NCI-H82 treated with DMSO at 0.1 percent for 48 hours (cell line): Measurements from ENCODE around the gene SLC9A9.

Experiments
- DNase-seq: peaks from one replicate; lab custom pipeline; 2025; ENCODE audit not compliant: unreplicated experiment; lab: John Stamatoyannopoulos, UW

The SLC9A9 gene

DNA sequence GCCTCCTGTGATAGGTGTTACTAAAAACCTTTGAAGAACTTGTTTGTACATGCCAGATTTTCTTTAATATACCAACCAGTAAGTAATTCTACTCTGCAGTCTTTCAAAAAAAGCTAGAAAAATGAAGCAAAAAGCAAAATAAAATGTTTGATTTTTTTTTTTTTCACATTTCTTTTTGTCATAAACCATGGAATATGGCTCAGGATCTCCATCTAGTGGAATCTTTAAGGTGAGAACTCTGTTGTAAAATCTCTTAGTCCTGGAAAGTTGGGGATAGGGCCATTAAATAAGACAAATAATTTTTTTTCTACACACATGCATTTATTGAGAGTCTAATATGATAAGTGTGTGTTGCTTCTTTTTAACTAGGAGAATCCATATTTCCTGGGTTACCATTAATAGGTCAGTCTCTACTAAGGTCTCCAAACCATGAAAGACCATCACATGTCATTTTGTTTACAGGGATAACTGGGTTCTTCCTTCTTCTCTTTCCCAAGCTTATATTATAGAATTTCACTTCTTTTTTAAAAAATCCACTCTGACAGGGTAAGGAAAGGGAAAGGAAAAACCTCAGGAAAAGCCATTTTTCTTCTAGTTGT lies 84.6 kb downstream of the SLC9A9 start:
- no peak for DNase-seq

DNA sequence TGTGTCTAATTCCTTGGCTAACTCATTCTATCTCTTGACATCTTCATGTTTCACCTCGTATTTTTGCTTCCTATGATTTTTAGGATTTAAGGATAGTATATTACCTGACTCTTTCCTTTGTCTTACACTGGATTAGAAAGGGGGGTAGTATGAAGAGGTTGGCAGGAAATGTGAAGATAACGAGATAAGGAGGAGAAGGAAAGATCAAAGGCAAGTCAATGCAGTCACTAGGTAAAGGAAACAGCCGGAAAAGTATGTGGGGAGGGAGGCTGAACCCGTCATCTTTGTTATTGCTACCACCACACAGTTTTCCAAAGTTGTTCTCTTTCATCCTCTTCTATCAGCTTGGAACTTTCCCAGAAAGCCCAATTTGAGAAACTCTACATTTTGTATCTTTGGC lies 90.6 kb downstream of the SLC9A9 start:
- DNase-seq, result no peak

DNA sequence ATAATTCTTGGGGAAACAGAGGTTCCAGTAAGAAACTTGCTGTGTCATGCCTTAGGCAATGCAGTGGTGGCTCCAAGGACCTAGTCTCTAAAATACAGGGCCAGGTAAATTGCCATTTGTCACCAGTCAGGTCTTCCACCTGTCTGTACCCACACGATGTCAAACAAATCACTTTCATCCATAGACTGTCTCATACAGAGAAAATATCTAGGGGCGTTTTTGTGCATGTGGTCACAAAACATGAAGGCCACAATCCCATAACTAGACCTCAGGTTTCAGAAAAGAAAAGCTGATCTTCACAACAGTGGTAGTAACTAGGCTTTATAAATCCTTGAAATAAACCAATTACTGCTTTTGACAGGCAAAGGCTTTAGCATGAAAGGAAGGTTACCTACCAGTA lies 92.3 kb downstream of the SLC9A9 start:
- no peak for DNase-seq

DNA sequence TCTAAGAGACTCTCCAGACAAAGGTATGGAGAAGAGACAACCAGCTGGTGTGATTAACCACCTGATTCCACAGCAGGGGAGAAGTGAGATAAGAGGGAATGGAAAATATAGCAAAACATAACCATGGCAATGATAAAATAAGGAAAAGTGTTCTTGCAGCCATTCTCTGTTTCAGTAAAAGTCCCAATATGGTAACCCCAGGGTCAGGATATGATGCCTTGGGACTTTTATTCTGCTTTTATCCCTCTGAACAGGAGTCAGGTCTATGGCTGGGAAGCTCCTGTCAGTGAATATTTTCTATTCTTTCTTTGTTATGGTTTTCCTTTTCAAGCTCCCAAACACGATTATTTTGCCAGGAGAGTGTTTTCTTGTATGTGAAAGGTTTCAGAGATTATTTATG lies 94.2 kb downstream of the SLC9A9 start:
- DNase-seq, result no peak

DNA sequence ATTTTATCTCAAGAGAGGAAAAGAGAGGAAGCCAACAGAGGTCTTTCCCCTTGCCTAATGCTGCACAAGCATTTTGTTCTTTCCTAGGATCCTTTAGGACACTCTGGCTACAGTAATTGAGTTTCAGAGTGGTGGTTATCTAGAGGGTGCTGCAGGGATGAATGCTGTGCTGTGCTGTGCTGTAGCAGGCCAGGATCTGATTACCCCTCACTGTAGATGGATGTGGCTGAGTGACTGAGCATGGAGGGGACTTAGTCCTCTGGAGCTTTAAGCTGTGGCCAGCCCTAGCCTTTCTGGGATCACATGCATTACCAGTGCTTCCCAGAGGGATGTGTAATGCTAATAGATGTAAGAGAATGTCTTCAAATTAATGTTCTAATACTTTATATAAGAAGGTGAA lies 94.8 kb downstream of the SLC9A9 start:
- no peak for DNase-seq

DNA sequence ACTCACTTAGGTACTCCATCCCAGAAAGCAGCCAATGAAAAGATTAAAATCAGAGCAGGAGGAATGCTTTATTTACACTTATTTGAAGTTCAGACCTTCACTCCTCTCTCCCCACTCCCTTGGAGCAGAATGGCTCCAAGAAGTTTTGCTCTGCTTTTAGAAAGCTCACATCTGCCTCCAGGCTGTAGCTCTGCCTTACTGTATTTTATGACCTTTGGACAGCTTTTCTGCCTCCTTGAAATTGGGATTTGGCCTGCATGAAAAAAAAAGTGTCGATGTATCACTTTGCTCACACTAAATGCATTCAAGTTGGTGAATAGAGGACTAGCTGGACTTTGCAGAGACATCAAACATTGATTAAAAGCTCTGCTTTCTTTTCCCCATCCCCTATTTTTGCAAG lies 95.3 kb downstream of the SLC9A9 start:
- no peak for DNase-seq

DNA sequence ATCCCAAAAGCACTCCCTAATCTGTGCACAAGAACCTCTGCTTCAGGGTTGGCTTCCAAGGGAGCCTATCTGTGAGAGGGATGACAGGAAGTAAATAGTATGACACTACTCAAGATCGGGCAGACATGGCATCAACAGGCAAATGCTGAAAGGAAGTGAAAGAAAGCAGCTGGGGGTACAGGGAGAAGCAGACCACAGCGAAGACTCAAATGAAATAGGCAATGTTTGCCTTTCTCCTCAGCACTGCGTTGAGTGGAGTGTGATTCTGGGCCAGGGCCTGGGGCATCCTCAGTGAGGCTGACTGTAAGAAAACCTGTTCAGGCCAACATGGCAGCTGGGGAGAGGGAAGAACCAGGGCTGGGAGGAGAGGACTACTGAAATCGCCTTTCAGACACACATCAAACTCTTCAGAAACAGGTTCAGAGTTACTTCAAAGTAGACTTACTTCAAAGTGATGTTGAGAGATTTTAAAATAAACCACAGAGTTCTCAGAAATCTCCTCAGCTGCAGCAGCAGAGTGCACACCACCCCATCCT lies 96.6 kb downstream of the SLC9A9 start:
- no peak for DNase-seq

DNA sequence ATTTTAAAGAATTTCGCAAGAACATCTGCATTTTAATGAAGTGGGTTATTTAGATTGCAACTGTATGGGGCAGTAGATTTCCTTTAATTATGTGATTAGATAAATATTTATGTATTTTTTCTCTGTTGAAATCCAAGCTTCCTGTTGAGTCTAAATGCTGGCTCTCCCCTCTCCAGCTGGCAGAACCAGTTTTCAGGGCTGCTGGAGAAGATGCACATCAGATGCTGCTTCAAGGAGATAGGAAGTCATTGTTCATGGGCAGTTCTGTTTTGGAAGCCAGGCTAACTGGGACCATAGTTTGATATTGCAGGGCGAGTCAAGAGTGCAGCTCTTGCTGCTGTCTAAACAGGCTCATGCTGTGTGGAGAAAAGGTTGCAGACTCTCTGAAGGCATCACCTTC lies 97.4 kb downstream of the SLC9A9 start:
- DNase-seq, result no peak

DNA sequence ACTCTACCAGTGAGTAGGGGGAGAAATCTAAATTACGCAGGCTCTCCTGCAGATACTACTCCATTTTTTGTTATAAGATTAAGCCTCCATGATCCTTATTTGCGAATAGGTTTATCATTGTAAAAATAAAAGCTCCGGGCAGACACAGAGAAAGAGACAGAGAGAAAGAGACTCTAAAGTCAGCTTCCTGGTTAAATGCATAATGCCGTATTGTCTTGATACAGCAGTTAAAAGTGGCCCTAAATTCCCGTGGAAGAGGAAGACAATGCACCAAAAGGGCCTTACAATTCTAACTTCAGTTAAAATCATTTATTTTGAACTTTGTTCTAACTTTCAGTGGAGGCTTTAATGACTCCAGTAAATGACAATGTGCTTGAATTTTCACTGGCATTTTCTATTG lies 98.3 kb downstream of the SLC9A9 start:
- no peak for DNase-seq

DNA sequence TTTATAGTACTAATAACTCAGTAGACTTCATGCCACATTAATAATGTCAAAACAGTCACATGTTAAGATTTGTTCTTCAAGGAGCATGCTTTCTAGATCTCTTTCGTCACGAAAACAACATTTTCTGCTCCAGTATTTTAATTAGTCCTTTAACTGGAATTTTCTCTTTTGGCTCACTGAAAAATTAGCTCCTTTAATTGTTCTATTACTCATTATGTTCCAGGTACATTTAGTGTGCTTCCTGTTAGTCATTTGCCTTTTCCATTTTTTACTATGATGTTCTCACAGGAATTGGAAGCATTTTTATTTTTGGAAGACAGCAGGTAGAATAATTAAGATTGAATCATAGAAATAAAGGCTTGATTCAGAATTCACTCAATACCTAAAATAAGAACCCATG lies 111.2 kb downstream of the SLC9A9 start:
- no peak for DNase-seq

DNA sequence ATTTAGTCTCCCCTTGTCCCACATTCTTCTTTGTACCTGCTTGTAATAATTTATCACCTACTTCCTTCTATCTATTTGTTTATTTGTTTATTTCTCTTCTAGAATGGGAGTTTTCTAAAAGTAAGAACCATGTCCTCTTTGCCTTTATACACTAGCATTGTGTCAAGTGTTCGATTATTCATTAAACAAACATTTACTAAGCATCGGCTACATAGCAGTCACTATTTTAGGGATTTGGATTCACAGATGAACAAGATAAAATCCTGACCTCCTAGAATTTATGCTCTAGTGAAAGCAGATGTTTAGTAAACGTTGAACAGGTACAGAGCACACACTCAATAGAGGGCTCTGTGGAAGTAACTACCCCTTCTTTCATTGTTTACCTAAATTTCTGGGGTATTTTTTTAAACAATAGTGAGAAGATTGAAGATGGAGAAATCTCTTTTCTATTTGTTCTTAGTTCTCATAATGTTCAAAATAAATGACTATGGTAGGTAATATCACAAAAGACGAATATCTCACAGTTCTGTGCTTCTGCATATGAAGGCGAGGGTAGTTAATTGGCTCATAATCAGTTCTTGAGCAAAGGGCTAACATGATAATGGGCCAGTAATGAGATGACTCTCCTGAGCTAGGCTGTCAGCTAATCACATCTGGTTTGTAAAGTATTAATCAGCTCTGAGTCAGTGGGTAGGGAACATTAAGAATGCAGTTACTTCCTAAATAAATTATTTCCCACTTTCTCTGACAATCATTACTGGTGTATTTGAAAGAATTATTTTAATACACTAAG lies 111.9 kb downstream of the SLC9A9 start:
- peak; percentile 82 for DNase-seq

DNA sequence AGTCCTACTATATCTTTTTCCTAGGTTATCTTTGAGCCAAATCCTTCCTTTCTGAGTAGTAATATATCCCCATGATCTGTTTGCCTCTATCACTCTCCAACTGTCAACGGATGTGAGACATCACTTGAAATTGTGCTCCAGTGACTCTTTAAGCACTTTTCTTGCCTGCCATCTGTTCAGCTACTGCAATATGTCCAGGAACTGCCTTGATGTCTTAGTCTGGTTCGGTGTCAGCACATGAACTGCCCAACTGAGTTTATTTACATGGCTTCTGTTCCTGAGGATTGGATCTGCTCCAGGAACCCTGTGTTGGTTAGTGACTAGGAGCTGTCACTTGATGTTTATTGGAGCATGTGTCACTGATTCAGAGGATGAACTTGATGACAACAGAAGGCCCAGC lies 116.5 kb downstream of the SLC9A9 start:
- DNase-seq, result no peak

DNA sequence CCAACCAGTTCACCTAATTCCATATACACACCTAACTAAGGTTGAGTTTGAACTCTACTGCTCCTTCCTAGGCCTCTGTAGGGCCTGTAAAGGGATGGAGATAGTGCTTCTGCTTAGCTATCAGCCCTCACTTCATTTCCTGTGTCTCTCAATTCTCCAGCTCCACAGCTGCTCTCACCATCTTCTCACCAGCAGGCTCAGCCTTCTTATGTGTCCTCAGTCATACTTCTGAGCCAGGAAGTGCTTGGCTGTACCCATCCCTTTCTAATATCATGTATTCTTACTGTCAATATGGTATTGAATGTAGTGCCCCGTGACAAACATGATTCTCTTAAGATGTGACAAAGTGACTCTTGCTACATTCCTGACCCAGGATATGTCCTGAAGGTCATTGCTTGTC lies 116.9 kb downstream of the SLC9A9 start:
- DNase-seq, result no peak

DNA sequence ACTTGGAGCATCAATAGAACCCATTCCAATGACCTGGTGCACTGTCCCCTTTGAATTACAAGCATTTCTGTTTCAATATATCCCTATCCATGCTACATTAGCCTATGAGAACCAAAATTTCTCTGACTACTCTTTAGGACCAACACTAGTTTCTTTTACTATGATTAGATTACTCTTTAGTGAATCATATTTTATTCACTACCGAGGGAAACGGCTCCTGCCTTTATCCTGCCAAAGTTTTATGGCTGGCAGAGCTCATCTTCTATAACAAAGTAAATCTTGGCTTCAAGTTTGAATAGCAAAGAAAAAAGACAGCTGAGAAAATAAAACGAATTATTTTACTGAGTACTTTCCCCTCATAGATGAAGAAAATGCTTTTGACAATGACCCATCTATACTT lies 120.9 kb downstream of the SLC9A9 start:
- DNase-seq, result no peak

DNA sequence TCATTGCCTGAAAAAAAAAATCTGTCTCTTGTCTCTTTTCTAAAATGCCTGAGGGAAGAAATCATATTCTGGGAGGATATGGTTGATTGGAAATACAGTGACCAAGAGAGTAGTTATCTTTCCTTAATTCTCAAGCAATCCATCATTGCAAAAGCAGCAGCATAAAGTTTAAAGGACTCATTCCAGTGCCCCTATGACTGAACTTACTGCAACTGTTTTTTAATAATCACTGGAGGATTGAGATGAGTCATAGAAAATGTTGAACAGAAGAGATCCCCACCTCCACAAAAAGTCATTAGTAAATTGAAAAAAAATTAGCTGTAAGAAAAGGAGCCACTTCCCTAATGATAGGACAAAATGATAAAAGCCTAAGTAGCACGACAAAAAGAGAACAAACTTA lies 121.5 kb downstream of the SLC9A9 start:
- DNase-seq, result no peak

DNA sequence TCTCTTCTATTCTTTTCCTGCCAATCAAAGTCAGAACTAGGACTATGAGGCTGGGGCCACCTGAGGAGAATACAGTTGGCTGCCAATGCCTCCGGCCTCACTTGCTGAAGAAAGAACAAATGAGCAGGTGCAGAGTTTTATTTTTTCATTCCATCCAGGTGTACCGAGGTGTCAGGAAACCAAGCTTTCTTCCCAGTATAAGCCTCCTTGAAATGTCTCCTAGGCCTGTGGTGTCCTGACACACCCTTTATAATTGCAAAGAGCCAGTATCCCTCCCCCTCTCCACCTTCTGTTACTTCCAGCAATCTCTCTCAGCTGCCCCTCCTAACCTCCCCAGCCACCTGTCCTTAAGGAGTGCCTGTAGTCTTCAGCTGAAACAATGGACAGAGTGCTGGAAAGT lies 127.9 kb downstream of the SLC9A9 start:
- DNase-seq, result peak; percentile 86

DNA sequence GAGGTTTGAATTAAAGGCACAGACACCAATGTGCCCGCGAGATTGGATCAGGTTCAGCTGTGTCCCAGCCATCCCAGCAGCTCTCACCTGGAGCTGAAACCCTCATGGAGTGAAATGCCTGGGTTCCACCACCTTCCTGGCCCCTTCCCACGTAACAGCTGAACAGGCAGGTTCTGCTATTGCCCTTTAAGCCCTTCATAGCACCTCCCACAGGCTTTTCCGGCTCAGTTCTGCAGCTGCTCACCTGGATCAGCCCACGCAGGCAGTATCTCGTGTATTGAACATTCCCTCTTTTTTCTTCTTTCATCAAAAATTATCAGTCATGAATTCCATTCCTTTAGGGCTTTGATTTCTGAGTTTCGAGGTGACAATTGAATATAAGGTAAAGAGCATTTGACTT lies 129.8 kb downstream of the SLC9A9 start:
- no peak for DNase-seq

DNA sequence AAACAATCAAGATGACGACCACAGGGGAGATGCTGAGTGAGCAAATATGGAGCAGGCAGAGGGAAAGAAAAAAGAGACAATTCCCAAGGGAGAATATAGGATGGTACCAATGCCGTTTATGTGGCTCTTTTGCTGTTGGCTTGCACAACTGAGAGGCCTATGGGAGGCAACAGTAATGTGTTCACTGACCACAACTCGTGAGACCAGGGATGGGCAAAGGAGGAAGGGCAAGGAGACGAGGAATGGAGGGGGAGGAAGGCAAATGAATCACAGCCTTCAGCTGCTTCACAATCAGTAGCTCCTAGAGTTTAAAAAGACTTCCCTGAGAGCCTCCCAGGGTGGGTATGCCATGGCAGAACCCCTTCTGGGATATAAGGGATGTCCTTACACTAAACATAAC lies 131.5 kb downstream of the SLC9A9 start:
- no peak for DNase-seq

DNA sequence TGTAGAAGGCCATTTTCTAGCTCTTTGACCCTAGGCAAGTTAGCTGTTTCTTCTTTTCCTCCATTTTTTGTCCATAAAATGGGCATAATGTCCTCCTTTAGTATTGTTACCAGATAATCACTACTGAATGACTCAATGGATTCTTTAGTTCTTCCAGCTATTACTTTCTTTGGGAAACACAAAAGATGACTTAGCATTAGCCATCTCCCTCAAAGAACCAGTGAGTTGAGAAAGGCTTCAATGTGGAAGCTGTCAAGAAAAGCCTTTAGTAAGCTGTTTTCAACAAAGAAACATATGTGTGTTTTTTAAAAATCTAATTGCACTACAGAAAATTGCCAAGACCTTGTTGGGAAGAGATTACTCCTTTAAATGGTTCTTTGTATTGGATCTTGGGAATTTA lies 135.7 kb downstream of the SLC9A9 start:
- DNase-seq, result no peak

DNA sequence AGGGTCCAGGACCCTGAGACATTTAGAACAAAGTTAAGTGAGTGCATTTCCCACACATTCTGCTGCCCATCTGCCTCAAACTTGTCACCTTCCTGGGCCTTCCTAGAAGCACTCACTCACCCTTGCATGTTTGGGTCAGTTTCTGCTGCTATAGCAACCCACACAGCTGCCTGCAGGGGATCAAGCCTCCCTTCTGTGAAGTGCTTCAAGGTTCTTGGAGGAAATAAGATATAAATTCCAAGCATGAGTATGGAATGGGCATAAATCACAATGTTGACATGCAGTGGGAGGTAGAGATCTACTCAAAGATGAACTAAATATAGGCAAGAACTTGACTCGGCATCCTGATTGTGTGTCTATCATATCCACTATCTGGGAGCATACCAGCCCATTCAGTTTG lies 140.4 kb downstream of the SLC9A9 start:
- no peak for DNase-seq

DNA sequence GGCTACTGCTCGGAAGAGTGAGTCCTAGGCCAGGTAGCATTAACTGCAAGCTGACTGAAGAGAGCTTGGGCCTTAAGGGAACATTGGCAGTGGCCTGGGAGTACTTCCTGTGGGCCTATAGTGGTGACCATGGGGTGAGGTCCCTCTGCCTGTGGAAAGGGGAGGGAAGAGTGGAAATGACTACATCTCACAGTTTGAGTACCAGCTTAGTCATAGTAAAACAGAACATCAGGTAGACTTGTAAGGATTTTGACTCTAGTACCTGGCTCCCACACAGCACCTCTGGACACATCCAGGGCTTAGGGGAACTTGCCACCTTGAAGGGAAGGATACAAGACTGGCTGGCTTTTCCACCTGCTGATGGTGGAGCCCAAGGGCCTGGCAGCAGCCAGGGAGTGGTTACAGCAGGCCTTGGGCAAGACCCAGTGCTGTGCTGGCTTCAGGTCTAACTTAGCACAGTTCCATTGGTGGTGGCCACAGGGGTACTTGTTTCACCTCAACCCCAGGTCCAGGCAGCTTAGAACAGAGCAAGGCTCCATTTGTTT lies 147.8 kb downstream of the SLC9A9 start:
- DNase-seq, result no peak

DNA sequence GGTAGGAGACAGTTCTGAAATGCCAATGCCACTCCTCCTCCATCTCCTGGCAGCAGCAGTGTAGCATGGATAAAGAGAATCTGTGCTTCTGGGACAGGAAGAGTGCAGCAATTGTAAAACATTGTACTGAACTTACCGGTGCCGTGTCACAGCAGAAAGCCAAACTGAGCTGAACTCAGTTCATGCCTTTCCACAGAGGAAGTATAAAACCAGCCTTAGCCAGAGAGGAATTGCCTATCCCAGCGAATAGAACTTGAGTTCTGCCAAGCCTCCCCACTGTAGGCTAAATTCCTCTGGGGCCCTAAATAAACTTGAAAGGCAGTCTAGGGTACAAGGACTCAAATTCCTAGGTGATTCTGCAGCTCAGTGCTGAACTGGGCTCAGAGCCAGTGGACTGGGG lies 148.8 kb downstream of the SLC9A9 start:
- DNase-seq, result no peak
